Gastroesophageal sphincter (tissue), 4 donors: ENCODE results near the gene RPL37A. TPM values are rescaled to one million over a fixed set of nuclear protein-coding genes. Genes with fewer than 3 reads are reported as not detected.
A peak's percentile ranks its signal among the peaks of the same experiment; 100 is the strongest.

Experiments used
- ATAC-seq: fragments of 150-250 bp; one replicate; pipeline ENCODE4 v1.9.1; 2016; ENCODE audit warnings: mild to moderate bottlenecking, moderate library complexity
- H3K27ac ChIP-seq, 4 donors: fragments of 200-600 bp; sonication (generic) in 3 of 4; 1 replicate in 3 of 4; 2 replicates in 1 of 4; pipeline ENCODE4 v1.5.1; 2016 to 2019
- H3K27me3 ChIP-seq: fragments of 200-600 bp; sonication (generic); one replicate; pipeline ENCODE4 v1.5.1; 2019
- H3K36me3 ChIP-seq, 2 donors: fragments of 200-600 bp; sonication (generic); one replicate each; pipeline ENCODE4 v1.5.1; 2019; ENCODE audit warnings: control low read depth in 1 of 2
- H3K4me1 ChIP-seq, 3 donors: fragments of 200-600 bp; sonication (generic); 1 replicate in 2 of 3; 2 replicates in 1 of 3; pipeline ENCODE4 v1.5.1; 2016 to 2019; ENCODE audit warnings: control low read depth in 2 of 3
- H3K4me3 ChIP-seq, 2 donors: fragments of 200-600 bp; sonication (generic); one replicate each; pipeline ENCODE4 v1.5.1; 2019; ENCODE audit warnings: mild to moderate bottlenecking in 1 of 2, moderate library complexity in 1 of 2
- H3K9me3 ChIP-seq, 3 donors: fragments of 200-600 bp; sonication (generic); one replicate each; pipeline ENCODE4 v1.5.1; 2017 to 2019; ENCODE audit warnings: control low read depth in 2 of 3
- CTCF ChIP-seq, 4 experiments: fragments of 200-600 bp in 2 of 4; fragments of 450-650 bp in 2 of 4; sonication (generic) in 1 of 4; IDR thresholded peaks; one replicate each; pipeline ENCODE4 v1.5.1; 2017 to 2019; ENCODE audit warnings: antibody characterized with exemption in 4 of 4, mild to moderate bottlenecking in 2 of 4, moderate library complexity in 2 of 4
- EP300 ChIP-seq: sonication (generic); formaldehyde crosslinking; IDR thresholded peaks from one replicate; pipeline ENCODE4 v1.6.1; 2017; ENCODE audit warnings: antibody characterized with exemption, mild to moderate bottlenecking
- POLR2A ChIP-seq, 2 donors: fragments of 450-650 bp; IDR thresholded peaks; one replicate each; pipeline ENCODE4 v1.6.1; 2017; ENCODE audit warnings: antibody characterized with exemption in 2 of 2, mild to moderate bottlenecking in 2 of 2, moderate library complexity in 1 of 2
- POLR2AphosphoS5 ChIP-seq: sonication (generic); formaldehyde crosslinking; IDR thresholded peaks from one replicate; pipeline ENCODE4 v1.6.1; 2017; ENCODE audit warnings: antibody characterized with exemption
- whole genome bisulfite sequencing, 2 donors: methylation state at CpG; one replicate each; pipeline ENCODE4 v1.1.5; 2018; ENCODE audit warnings: low coverage in 1 of 2; 5-methylcytosine and 5-hydroxymethylcytosine counted together
- total RNA-seq, 4 donors: library from RNA; depleted of rRNA; stranded (reverse); fragments of >200 nt; gene quantifications; one replicate each; pipeline ENCODE4 v1.1.0, GENCODE V29; 2016

Gene RPL37A
- total RNA-seq, 4 donors from 2014 or later: 1,140 to 1,987 (median 1,653) TPM

DNA sequence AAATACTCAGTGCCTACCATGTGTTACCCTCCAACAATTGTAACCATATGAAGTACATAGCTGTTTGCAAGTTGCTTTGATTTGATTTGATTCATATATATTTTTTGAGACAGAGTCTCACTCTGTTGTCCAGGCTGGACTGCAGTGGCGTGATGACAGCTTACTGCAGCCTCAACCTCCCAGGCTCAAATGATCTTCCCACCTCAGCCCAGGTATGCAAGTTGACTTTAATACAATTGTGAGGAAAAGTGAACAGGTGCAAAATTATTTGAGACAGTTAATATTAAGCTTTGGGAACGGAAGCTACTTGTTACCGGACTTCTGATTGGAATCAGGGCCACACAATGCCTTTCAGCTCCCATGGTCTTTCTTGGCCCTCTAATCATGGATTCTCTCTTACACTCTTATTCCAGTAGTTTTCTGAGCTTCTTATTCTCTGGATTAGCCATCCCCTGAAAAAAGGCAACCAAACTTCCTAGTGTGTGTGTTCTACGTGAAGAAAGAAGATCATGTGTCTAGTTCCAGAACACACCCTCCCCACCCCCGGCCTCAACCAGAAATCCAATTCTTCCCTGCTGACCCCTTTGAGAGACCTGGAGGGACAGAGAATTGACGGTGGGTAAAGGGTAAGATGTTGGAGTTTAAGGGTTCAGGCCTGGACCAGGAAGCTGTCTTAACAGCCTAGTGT is 1.1 kb upstream of the RPL37A start:
- TF ChIP-seq POLR2A (IDR thresholded peaks at IDR 0.05): no peak
- TF ChIP-seq CTCF (IDR thresholded peaks at IDR 0.05): no peak
- TF ChIP-seq EP300: no peak
- no peak for TF ChIP-seq POLR2AphosphoS5
- H3K36me3 ChIP-seq: peaks cover 0 to 30% of the 10 kb centered on the region in 2 donors
- H3K4me3 ChIP-seq: peak overlapping the region; percentile 53 to 66
- no peak for ATAC-seq
- H3K27me3 ChIP-seq: no peaks in the 10 kb centered on the region
- H3K27ac ChIP-seq: peak overlapping the region; percentile 63 to 90 (median 84)
- H3K9me3 ChIP-seq: no peaks in the 10 kb centered on the region
- WGBS, 2 donors: 57 to 60% methylated on average over 3 to 5 of the region's 6 CpGs
- peaks cover 5 to 45% (median 12%) of the 10 kb centered on the region in 3 donors for H3K4me1 ChIP-seq

GRCh38 chr2:216498070-216498378 is 620 bp upstream of the RPL37A start:
- peaks cover 5 to 47% (median 12%) of the 10 kb centered on the region in 3 donors for H3K4me1 ChIP-seq
- no peaks in the 10 kb centered on the region for H3K27me3 ChIP-seq
- no peak for ATAC-seq
- 2% methylated on average over 6 of the region's 6 CpGs; no CpG with 5 or more reads in 1 of the 2 donors for WGBS, 2 donors
- H3K4me3 ChIP-seq: peak overlapping the region; percentile 53 to 66
- peak overlapping the region; percentile 63 to 90 (median 84) for H3K27ac ChIP-seq
- peaks cover 0 to 35% of the 10 kb centered on the region in 2 donors for H3K36me3 ChIP-seq
- H3K9me3 ChIP-seq: no peaks in the 10 kb centered on the region
- TF ChIP-seq EP300: no peak

GRCh38 chr2:216499641-216500218 is 1.1 kb downstream of the RPL37A start:
- no peaks in the 10 kb centered on the region for H3K9me3 ChIP-seq
- TF ChIP-seq CTCF (IDR thresholded peaks at IDR 0.05): no peak
- TF ChIP-seq POLR2A (IDR thresholded peaks at IDR 0.05): no peak
- no peak for TF ChIP-seq EP300
- no peak for TF ChIP-seq POLR2AphosphoS5
- peak overlapping the region in 3 of 4 donors; percentile 82 to 90 (median 86) for H3K27ac ChIP-seq
- H3K27me3 ChIP-seq: no peaks in the 10 kb centered on the region
- H3K4me1 ChIP-seq: peaks cover 5 to 51% (median 12%) of the 10 kb centered on the region in 3 donors
- peaks cover 0 to 52% of the 10 kb centered on the region in 2 donors for H3K36me3 ChIP-seq
- peak overlapping the region; percentile 53 to 66 for H3K4me3 ChIP-seq
- ATAC-seq: no peak
- 11 to 13% methylated on average over 4 to 6 of the region's 6 CpGs for WGBS, 2 donors

DNA sequence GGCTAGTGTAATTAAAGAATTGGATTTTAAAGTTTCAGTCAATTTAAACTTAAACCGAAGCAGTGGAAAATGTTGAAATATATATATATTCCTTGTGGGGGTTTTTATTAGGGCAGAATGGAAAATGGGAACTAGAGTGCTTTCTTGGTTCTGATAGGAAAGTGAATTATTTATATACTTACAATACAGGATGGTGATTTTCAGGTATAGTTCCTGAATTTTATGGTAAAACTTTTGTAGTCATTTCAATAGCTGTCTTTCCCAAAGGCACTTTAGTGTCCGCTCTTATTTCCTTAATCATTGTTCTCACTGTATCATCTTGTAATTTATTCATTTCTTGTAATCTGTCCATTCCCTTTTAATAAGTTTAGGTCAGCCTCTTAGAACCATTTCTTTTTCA is 1.9 kb downstream of the RPL37A start:
- no peak for TF ChIP-seq CTCF (IDR thresholded peaks at IDR 0.05)
- no peak for TF ChIP-seq POLR2A (IDR thresholded peaks at IDR 0.05)
- TF ChIP-seq POLR2AphosphoS5: no peak
- TF ChIP-seq EP300: no peak
- no peak for ATAC-seq

DNA sequence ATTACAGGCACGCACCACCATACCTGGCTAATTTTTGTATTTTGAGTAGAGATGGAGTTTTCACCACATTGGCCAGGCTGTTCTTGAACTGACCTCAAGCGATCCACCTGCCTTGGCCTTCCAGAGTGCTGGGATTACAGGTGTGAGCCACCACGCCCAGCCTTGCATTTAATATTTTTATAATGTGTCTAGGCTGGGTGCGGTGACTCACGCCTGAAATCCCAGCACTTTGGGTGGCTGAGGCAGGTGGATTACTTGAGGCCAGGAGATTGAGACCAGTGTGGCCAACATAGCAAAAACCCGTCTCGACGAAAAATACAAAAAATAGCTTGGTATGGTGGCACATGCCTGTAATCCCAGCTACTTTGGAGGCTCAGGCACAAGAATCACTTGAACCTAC is 3.2 kb downstream of the RPL37A start:
- no peak overlapping the region for H3K27ac ChIP-seq
- no peaks in the 10 kb centered on the region for H3K9me3 ChIP-seq
- no peak overlapping the region for H3K4me3 ChIP-seq
- peaks cover 0 to 67% of the 10 kb centered on the region in 2 donors for H3K36me3 ChIP-seq
- no peak for TF ChIP-seq POLR2AphosphoS5
- no peak for TF ChIP-seq CTCF (IDR thresholded peaks at IDR 0.05)
- TF ChIP-seq POLR2A (IDR thresholded peaks at IDR 0.05): no peak
- no peak for TF ChIP-seq EP300
- ATAC-seq: no peak
- 73 to 80% methylated on average over 1 to 4 of the region's 8 CpGs for WGBS, 2 donors
- H3K27me3 ChIP-seq: no peaks in the 10 kb centered on the region
- H3K4me1 ChIP-seq: peaks cover 5 to 51% (median 12%) of the 10 kb centered on the region in 3 donors

More for the DNA sequence above, 1.9 kb downstream of the RPL37A start:
- Histone ChIP-seq H3K36me3 (peaks cover 0 to 61% of the 10 kb centered on the region in 2 donors), H3K27ac (no peak overlapping the region), H3K27me3 (no peaks in the 10 kb centered on the region), H3K4me3 (no peak overlapping the region), H3K9me3 (no peaks in the 10 kb centered on the region), H3K4me1 (peaks cover 5 to 51% (median 12%) of the 10 kb centered on the region in 3 donors)
- WGBS, 2 donors: 86 to 90% methylated on average over 2 of the region's 2 CpGs
